ENCODE measurements around the gene MRPL53. TPM values are rescaled to one million over a fixed set of nuclear protein-coding genes. Genes with fewer than 3 reads are reported as not detected.
A peak's percentile ranks its signal among the peaks of the same experiment; 100 is the strongest.

MRPL53 gene
- total and polyA plus RNA-seq, 2 of the 13 experiments (the other 11 are each of a cell fraction or from before 2014, with no cell fraction given) = 34.3 to 51.9 TPM

DNA sequence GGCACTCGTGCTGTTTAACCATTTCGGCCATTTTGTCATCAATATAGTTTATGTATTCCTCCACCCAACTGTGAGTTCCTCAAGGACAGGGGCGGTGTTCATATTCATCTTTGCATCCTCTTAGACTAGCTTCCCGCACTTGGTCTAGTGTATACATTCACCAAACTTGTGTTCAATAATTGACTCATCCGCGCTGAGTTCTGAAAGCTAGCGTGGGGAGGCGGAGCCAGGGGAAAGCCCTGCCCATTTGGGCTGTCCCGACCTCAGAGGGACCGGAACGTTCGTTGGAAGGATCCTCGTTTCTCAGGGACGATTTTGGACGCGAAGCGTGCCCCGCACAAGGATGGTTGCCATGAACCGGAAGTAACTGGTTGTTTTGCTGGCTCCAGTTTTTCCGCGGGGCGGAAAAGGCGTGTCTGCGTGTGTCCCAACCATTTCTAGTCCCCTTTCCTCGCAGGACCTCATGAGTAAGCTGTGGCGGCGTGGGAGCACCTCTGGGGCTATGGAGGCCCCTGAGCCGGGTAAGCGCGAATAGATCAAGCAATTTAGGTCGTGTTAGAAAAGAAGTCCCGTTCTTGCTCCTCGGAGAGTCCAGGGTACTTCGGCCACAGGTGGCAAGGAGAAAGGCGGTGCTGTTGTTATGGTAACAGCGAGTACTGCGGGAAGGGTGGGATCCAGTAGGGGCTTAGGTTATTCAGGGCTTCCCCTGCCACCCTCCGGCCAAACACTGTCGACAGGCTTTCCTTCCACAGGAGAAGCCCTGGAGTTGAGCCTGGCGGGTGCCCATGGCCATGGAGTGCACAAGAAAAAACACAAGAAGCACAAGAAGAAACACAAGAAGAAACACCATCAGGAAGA, 17.6 kb downstream of the MRPL53 start, which contains the start of gene INO80B (continued):
- TF ChIP-seq, protein P1, sequence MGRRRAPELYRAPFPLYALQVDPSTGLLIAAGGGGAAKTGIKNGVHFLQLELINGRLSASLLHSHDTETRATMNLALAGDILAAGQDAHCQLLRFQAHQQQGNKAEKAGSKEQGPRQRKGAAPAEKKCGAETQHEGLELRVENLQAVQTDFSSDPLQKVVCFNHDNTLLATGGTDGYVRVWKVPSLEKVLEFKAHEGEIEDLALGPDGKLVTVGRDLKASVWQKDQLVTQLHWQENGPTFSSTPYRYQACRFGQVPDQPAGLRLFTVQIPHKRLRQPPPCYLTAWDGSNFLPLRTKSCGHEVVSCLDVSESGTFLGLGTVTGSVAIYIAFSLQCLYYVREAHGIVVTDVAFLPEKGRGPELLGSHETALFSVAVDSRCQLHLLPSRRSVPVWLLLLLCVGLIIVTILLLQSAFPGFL (CRISPR knock-in tag; IDR thresholded peaks at IDR 0.05) = no peak
- TF ChIP-seq PBX2 (CRISPR knock-in tag; IDR thresholded peaks at IDR 0.05) = 0 out of 2 replicates have a peak, but pooled peaks have one; percentile 37
- TF ChIP-seq PITX1 (CRISPR knock-in tag; IDR thresholded peaks at IDR 0.05) = peak; percentile 81
- TF ChIP-seq ZSCAN9 (CRISPR knock-in tag; IDR thresholded peaks at IDR 0.05; ENCODE audit: borderline replicate concordance) = peak; percentile 97
- no peak for TF ChIP-seq FLYWCH1 (CRISPR knock-in tag; IDR thresholded peaks at IDR 0.05)
- TF ChIP-seq TEAD3 (CRISPR knock-in tag; optimal IDR thresholded peaks at IDR 0.05; ENCODE audit: borderline replicate concordance) = peak; percentile 85
- TF ChIP-seq, protein P2, sequence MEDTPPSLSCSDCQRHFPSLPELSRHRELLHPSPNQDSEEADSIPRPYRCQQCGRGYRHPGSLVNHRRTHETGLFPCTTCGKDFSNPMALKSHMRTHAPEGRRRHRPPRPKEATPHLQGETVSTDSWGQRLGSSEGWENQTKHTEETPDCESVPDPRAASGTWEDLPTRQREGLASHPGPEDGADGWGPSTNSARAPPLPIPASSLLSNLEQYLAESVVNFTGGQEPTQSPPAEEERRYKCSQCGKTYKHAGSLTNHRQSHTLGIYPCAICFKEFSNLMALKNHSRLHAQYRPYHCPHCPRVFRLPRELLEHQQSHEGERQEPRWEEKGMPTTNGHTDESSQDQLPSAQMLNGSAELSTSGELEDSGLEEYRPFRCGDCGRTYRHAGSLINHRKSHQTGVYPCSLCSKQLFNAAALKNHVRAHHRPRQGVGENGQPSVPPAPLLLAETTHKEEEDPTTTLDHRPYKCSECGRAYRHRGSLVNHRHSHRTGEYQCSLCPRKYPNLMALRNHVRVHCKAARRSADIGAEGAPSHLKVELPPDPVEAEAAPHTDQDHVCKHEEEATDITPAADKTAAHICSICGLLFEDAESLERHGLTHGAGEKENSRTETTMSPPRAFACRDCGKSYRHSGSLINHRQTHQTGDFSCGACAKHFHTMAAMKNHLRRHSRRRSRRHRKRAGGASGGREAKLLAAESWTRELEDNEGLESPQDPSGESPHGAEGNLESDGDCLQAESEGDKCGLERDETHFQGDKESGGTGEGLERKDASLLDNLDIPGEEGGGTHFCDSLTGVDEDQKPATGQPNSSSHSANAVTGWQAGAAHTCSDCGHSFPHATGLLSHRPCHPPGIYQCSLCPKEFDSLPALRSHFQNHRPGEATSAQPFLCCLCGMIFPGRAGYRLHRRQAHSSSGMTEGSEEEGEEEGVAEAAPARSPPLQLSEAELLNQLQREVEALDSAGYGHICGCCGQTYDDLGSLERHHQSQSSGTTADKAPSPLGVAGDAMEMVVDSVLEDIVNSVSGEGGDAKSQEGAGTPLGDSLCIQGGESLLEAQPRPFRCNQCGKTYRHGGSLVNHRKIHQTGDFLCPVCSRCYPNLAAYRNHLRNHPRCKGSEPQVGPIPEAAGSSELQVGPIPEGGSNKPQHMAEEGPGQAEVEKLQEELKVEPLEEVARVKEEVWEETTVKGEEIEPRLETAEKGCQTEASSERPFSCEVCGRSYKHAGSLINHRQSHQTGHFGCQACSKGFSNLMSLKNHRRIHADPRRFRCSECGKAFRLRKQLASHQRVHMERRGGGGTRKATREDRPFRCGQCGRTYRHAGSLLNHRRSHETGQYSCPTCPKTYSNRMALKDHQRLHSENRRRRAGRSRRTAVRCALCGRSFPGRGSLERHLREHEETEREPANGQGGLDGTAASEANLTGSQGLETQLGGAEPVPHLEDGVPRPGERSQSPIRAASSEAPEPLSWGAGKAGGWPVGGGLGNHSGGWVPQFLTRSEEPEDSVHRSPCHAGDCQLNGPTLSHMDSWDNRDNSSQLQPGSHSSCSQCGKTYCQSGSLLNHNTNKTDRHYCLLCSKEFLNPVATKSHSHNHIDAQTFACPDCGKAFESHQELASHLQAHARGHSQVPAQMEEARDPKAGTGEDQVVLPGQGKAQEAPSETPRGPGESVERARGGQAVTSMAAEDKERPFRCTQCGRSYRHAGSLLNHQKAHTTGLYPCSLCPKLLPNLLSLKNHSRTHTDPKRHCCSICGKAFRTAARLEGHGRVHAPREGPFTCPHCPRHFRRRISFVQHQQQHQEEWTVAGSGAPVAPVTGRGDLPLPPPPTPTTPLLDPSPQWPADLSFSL (CRISPR knock-in tag; IDR thresholded peaks at IDR 0.05) = no peak
- TF ChIP-seq POGZ (CRISPR knock-in tag; IDR thresholded peaks at IDR 0.05) = peak; percentile 98
- no peak for TF ChIP-seq MAFG (CRISPR knock-in tag; IDR thresholded peaks at IDR 0.05)
- TF ChIP-seq GABPA (IDR thresholded peaks at IDR 0.05; ENCODE audit: low read depth, low read length) = peak; percentile 97
- TF ChIP-seq GABPA (CRISPR knock-in tag; IDR thresholded peaks at IDR 0.05; ENCODE audit: low read depth) = peak; percentile 100
- TF ChIP-seq RAD21 (CRISPR knock-in tag; IDR thresholded peaks at IDR 0.05) = peak; percentile 64
- TF ChIP-seq, protein P3, sequence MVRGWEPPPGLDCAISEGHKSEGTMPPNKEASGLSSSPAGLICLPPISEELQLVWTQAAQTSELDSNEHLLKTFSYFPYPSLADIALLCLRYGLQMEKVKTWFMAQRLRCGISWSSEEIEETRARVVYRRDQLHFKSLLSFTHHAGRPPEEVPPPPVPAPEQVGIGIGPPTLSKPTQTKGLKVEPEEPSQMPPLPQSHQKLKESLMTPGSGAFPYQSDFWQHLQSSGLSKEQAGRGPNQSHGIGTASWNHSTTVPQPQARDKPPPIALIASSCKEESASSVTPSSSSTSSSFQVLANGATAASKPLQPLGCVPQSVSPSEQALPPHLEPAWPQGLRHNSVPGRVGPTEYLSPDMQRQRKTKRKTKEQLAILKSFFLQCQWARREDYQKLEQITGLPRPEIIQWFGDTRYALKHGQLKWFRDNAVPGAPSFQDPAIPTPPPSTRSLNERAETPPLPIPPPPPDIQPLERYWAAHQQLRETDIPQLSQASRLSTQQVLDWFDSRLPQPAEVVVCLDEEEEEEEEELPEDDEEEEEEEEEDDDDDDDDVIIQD (CRISPR knock-in tag; IDR thresholded peaks at IDR 0.05; ENCODE audit: low read depth) = peak; percentile 73
- TF ChIP-seq, protein P4, sequence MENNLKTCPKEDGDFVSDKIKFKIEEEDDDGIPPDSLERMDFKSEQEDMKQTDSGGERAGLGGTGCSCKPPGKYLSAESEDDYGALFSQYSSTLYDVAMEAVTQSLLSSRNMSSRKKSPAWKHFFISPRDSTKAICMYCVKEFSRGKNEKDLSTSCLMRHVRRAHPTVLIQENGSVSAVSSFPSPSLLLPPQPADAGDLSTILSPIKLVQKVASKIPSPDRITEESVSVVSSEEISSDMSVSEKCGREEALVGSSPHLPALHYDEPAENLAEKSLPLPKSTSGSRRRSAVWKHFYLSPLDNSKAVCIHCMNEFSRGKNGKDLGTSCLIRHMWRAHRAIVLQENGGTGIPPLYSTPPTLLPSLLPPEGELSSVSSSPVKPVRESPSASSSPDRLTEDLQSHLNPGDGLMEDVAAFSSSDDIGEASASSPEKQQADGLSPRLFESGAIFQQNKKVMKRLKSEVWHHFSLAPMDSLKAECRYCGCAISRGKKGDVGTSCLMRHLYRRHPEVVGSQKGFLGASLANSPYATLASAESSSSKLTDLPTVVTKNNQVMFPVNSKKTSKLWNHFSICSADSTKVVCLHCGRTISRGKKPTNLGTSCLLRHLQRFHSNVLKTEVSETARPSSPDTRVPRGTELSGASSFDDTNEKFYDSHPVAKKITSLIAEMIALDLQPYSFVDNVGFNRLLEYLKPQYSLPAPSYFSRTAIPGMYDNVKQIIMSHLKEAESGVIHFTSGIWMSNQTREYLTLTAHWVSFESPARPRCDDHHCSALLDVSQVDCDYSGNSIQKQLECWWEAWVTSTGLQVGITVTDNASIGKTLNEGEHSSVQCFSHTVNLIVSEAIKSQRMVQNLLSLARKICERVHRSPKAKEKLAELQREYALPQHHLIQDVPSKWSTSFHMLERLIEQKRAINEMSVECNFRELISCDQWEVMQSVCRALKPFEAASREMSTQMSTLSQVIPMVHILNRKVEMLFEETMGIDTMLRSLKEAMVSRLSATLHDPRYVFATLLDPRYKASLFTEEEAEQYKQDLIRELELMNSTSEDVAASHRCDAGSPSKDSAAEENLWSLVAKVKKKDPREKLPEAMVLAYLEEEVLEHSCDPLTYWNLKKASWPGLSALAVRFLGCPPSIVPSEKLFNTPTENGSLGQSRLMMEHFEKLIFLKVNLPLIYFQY (CRISPR knock-in tag; IDR thresholded peaks at IDR 0.05; ENCODE audit: borderline replicate concordance) = peak; percentile 94
- TF ChIP-seq ZNF709 (CRISPR knock-in tag; IDR thresholded peaks at IDR 0.05) = peak; percentile 85

All from HepG2 (cell line).